ENCODE data around the gene THSD4.

DNA sequence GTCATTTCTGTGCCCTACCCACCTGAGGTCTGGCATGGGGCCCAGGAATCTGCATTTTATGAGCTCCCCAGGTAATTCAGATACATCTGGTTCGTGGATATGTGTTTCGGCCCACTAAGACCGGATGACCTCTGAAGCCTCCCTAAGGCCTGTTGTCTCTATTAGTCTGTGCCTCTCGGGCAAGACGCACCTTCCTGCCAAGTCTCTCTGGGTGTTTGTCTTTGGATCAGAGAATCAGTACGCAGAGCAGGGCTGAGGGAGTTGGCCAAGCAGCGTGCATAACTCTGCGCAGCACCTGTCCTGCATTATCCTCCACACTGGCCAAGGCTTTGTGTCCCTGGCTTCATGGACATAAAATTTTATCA is 181.0 kb downstream of the THSD4 start:
- TF ChIP-seq, protein P1, sequence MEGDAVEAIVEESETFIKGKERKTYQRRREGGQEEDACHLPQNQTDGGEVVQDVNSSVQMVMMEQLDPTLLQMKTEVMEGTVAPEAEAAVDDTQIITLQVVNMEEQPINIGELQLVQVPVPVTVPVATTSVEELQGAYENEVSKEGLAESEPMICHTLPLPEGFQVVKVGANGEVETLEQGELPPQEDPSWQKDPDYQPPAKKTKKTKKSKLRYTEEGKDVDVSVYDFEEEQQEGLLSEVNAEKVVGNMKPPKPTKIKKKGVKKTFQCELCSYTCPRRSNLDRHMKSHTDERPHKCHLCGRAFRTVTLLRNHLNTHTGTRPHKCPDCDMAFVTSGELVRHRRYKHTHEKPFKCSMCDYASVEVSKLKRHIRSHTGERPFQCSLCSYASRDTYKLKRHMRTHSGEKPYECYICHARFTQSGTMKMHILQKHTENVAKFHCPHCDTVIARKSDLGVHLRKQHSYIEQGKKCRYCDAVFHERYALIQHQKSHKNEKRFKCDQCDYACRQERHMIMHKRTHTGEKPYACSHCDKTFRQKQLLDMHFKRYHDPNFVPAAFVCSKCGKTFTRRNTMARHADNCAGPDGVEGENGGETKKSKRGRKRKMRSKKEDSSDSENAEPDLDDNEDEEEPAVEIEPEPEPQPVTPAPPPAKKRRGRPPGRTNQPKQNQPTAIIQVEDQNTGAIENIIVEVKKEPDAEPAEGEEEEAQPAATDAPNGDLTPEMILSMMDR (IDR thresholded peaks at IDR 0.05), result no peak
- TF ChIP-seq POLR2AphosphoS5 (IDR thresholded peaks at IDR 0.05) (no peak), POLR2A (IDR thresholded peaks at IDR 0.05) (no peak)

All from suprapubic skin (tissue), 4 donors.